Adrenal gland (tissue), 12 donors: ENCODE results near the gene ACTL6B. TPM values are rescaled to one million over a fixed set of nuclear protein-coding genes. Genes with fewer than 3 reads are reported as not detected.

Experiments
- DNase-seq, 7 donors: peaks; one replicate each; pipeline ENCODE4 v3.0.0-alpha.2; 2019 to 2020
- H3K27ac ChIP-seq, 5 donors: fragments of 200-600 bp; sonication (generic) in 4 of 5; 1 replicate in 3 of 5; 2 replicates in 2 of 5; pipeline versions ENCODE4 v1.5.1 to v1.8.0; 2016 to 2020; ENCODE audit warnings: mild to moderate bottlenecking in 1 of 5
- H3K27me3 ChIP-seq: fragments of 200-600 bp; 2 replicates; pipeline ENCODE4 v1.8.0; 2021
- H3K36me3 ChIP-seq, 2 donors: fragments of 200-600 bp; replicated peaks in 1 of 2; 1 replicate in 1 of 2; 2 replicates in 1 of 2; pipeline versions ENCODE4 v1.5.1 to v1.8.0; 2018 to 2022
- H3K4me1 ChIP-seq, 2 donors: fragments of 200-600 bp; replicated peaks in 1 of 2; 1 replicate in 1 of 2; 2 replicates in 1 of 2; pipeline versions ENCODE4 v1.5.1 to v1.8.0; 2018 to 2021
- H3K4me3 ChIP-seq, 4 donors: fragments of 200-600 bp; sonication (generic) in 3 of 4; one replicate each; pipeline ENCODE4 v1.5.1; 2016 to 2018
- H3K9me3 ChIP-seq, 3 donors: fragments of 200-600 bp; sonication (generic) in 1 of 3; replicated peaks in 1 of 3; 1 replicate in 2 of 3; 2 replicates in 1 of 3; pipeline versions ENCODE4 v1.5.1 to v1.8.0; 2016 to 2021
- POLR2A ChIP-seq, 2 donors: fragments of 450-650 bp; IDR thresholded peaks; one replicate each; pipeline ENCODE4 v1.6.1; 2017; ENCODE audit warnings: antibody characterized with exemption in 2 of 2, mild to moderate bottlenecking in 2 of 2, moderate library complexity in 1 of 2
- WGBS, 4 donors: extraction: QIAGEN DNeasy Blood & Tissue Kit in 2 of 4; methylation state at CpG; one replicate each; pipeline versions ENCODE4 v1.1.5 to v1.1.7; 2013 to 2017; 5-methylcytosine and 5-hydroxymethylcytosine counted together
- intact Hi-C, 2 donors: fragments of 100-400 bp; cut with DNase I; formaldehyde crosslinking; loops; one replicate each; pipeline versions ENCODE4 v1.14.1 to v1.15.0; 2022 to 2023
- polyA plus RNA-seq, 3 donors: library from polyadenylated mRNA; stranded (reverse); fragments of 200-250 nt in 2 of 3; fragments of 350-450 nt in 1 of 3; fragmentation: Illumina TruSeq in 1 of 3; extraction: RNeasy Lipid Tissue Mini Kit (QIAGEN cat#74804) in 1 of 3; gene quantifications; one replicate each; pipeline ENCODE4 v1.2.3, GENCODE V29; 2013 to 2014
- total RNA-seq, 9 donors: library from RNA; depleted of rRNA in 4 of 9; stranded (reverse); fragments of >200 nt in 4 of 9; fragments of 120-200 nt in 1 of 9; fragmentation: NEBNext Ultra II Directional in 1 of 9; extraction: Animal tissue kit (Norgen Biotek cat#: 25700) in 1 of 9; gene quantifications; one replicate each; pipeline versions ENCODE4 v1.1.0 to v1.2.4, GENCODE V29; 2013 to 2023
- TF ChIP-seq, protein P1 (sequence below), 6 experiments: fragments of 450-650 bp in 4 of 6; fragments of 200-600 bp in 2 of 6; sonication (generic) in 1 of 6; IDR thresholded peaks; 1 replicate in 5 of 6; 2 replicates in 1 of 6; pipeline versions ENCODE4 v1.5.1 to v1.8.0; 2016 to 2021; ENCODE audit warnings: antibody characterized with exemption in 6 of 6, mild to moderate bottlenecking in 2 of 6, moderate library complexity in 1 of 6
- donor health status: healthy with polysubstance abuse.
- donor health status: Bipolar disorder and iron deficiency.
- donor health status: DM: yes; HTN: yes; CAD: no.
- donor health status: DM: no; HTN: no; CAD: no.
- donor health status: DM: no; HTN: no; CAD: no.
- donor health status: DM: yes; HTN: yes; CAD: no.

The ACTL6B gene
- total and polyA plus RNA-seq, 12 donors, result 0.64 to 5.1 (median 2.4) TPM; not detected in 5

DNA sequence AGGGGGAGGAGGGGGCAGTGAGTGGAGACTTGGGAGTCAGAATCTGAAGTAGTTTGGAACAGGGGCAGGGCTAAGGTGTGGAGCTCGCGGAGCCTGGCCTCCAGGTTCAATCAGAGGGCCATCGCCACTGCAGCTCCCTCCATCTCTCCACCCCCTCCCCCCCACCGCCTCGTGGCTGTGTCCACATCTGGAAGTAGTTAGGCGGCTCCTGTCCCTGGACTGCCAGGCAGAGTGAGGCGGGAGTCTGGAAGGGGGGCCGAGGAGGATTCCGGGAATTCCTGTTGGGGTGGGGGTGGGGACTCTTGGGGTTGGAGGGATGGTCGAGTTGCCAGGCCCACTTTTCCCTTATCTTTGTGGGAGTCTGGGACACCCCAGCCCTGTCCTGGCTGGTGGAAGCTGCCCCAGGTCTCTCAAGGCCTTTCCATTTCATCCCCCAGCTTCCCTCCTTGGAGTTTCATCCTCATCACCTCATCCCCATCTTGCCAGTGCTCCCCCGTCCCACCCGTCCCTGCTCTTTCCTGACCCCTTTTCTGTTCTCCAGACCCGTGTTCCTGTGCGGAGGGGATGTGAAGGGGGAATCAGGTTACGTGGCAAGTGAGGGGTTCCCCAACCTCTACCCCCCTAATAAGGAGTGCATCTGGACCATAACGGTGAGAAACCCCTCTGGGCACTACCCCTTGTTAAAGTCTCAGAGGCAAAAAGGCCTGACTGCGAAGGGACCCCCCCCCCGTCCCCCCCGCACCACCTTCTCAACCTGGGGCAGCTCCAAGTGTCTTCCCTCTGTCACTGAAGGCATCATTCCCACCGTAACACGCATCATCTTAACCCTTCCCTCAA is 53.1 kb downstream of the ACTL6B start:
- intact Hi-C loops, result no loop called here
- peak in 6 of 7 donors; percentile 56 to 83 (median 66) for DNase-seq
- TF ChIP-seq, protein P1, sequence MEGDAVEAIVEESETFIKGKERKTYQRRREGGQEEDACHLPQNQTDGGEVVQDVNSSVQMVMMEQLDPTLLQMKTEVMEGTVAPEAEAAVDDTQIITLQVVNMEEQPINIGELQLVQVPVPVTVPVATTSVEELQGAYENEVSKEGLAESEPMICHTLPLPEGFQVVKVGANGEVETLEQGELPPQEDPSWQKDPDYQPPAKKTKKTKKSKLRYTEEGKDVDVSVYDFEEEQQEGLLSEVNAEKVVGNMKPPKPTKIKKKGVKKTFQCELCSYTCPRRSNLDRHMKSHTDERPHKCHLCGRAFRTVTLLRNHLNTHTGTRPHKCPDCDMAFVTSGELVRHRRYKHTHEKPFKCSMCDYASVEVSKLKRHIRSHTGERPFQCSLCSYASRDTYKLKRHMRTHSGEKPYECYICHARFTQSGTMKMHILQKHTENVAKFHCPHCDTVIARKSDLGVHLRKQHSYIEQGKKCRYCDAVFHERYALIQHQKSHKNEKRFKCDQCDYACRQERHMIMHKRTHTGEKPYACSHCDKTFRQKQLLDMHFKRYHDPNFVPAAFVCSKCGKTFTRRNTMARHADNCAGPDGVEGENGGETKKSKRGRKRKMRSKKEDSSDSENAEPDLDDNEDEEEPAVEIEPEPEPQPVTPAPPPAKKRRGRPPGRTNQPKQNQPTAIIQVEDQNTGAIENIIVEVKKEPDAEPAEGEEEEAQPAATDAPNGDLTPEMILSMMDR (IDR thresholded peaks at IDR 0.05), result no peak
- no peak for TF ChIP-seq POLR2A (IDR thresholded peaks at IDR 0.05)
- peak overlapping the region in 4 of 5 donors; percentile 3 to 68 (median 44) for H3K27ac ChIP-seq
- peaks cover 14 to 16% of the 10 kb centered on the region in 2 donors for H3K4me1 ChIP-seq
- no peaks in the 10 kb centered on the region for H3K9me3 ChIP-seq
- peak overlapping the region in 1 of 4 donors; percentile 57 for H3K4me3 ChIP-seq
- no peaks in the 10 kb centered on the region for H3K27me3 ChIP-seq
- H3K36me3 ChIP-seq, result no peaks in the 10 kb centered on the region
- 49 to 62% (median 51%) methylated on average over 15 to 21 of the region's 21 CpGs for WGBS, 4 donors

- DNase-seq, result no peak
- Histone ChIP-seq H3K4me3 (no peak overlapping the region), H3K27me3 (no peaks in the 10 kb centered on the region), H3K36me3 (no peaks in the 10 kb centered on the region), H3K27ac (no peak overlapping the region), H3K9me3 (no peaks in the 10 kb centered on the region), H3K4me1 (peaks cover 10 to 16% of the 10 kb centered on the region in 2 donors)
- intact Hi-C loops, result no loop called here
- TF ChIP-seq POLR2A (IDR thresholded peaks at IDR 0.05), result no peak
- TF ChIP-seq, protein P1 (IDR thresholded peaks at IDR 0.05), result no peak
- WGBS, 4 donors, result 75 to 88% (median 80%) methylated on average over 7 to 9 of the region's 9 CpGs
These were observed 55.6 kb downstream of the ACTL6B start for GRCh38 chr7:100600730-100601038.

DNA sequence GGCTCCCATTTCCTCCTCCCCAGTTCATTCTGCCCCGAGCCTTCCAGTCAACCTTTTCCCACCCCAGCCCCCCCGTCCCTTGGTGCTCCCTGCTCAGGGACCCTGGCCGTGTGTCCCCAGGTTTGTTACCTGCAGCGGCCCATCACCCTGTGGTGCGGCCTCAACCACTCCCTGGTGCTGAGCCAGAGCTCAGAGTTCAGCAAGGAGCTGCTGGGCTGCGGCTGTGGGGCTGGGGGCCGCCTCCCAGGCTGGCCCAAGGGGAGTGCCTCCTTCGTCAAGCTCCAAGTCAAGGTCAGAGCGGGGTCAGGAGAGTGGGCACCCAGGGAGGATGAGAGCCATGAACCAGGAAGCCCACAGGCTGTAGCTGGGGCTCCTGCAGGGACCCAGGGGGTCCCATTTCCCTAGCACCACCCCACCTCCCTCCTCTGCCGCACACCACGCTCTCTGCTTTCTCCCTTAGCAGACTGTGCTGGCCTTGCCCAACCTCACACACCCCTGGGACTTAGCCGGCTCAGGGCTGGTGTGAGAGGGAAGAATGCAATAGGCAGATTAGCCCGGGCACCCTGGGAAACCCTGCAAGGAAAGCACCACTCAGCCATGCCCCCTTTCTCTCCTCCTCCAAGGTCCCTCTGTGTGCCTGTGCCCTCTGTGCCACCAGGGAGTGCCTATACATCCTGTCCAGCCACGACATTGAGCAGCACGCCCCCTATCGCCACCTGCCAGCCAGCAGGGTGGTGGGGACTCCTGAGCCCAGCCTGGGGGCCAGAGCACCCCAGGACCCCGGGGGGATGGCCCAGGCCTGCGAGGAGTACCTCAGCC is 56.1 kb downstream of the ACTL6B start:
- H3K9me3 ChIP-seq, result no peaks in the 10 kb centered on the region
- H3K36me3 ChIP-seq, result no peaks in the 10 kb centered on the region
- no peak for DNase-seq
- intact Hi-C loops, result loop anchor here in 1 of 2 donors (10.0 kb wide), 1 partner anchor 65 kb away; the partner anchor contains the start of gene AGFG2
- TF ChIP-seq, protein P1 (IDR thresholded peaks at IDR 0.05), result no peak
- TF ChIP-seq POLR2A (IDR thresholded peaks at IDR 0.05), result no peak
- 65 to 69% (median 69%) methylated on average over 10 to 18 of the region's 18 CpGs for WGBS, 4 donors
- no peaks in the 10 kb centered on the region for H3K27me3 ChIP-seq
- no peak overlapping the region for H3K27ac ChIP-seq
- H3K4me1 ChIP-seq, result peaks cover 4 to 12% of the 10 kb centered on the region in 2 donors
- no peak overlapping the region for H3K4me3 ChIP-seq

GRCh38 chr7:100598425-100598824 is 57.8 kb downstream of the ACTL6B start:
- Histone ChIP-seq H3K36me3 (no peaks in the 10 kb centered on the region), H3K4me3 (no peak overlapping the region), H3K4me1 (no peaks in the 10 kb centered on the region), H3K27ac (no peak overlapping the region), H3K9me3 (no peaks in the 10 kb centered on the region), H3K27me3 (no peaks in the 10 kb centered on the region)
- TF ChIP-seq POLR2A (IDR thresholded peaks at IDR 0.05), result no peak
- TF ChIP-seq, protein P1 (IDR thresholded peaks at IDR 0.05), result no peak
- DNase-seq, result no peak
- intact Hi-C loops, result loop anchor here in 1 of 2 donors (10.0 kb wide), 1 partner anchor 64 kb away; the partner anchor contains the start of gene AGFG2
- WGBS, 4 donors, result 86 to 90% (median 90%) methylated on average over 4 of the region's 4 CpGs
